ENCODE results near the gene SCNN1A.

Gene SCNN1A

DNA sequence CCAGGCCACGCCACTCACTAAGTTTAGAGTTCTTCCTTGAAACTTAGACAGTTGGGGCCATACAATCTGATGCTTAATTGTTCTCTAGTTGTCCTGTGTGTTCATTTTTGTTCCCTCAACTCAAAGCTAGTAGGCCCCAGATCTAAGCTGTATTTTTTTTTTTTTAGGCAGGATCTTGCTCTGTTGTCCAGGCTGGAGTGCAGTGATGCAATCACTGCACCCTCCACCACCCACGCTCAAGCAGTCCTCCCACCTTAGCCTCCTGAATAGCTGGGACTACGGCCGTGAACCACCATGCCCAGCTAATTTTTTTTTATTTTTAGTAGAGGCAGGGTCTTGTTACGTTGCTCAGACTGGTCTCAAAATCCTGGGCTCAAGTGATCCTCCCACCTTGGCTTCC is 41.0 kb downstream of the SCNN1A start:
- no peak for DNase-seq (ENCODE audit: low spot score)

DNA sequence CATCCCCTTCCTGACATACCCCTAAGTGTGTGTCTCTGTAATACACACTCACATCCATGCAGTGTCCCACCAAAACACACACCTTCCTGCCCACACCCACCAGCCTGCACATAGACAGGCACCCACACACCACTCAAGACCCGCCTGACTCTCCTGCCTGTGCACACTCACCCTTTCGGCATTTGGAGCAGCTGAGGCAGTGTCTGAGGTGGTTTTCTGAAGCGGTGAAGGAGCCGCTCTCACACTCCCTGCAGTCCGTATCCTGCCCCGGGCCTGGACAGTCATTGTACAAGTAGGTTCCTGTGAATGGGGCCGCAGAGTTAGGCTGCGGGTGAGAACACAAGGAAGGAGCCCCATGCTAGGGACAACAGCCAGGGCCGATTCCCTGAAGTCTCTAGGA is 41.8 kb downstream of the SCNN1A start:
- no peak for DNase-seq (ENCODE audit: low spot score)

DNA sequence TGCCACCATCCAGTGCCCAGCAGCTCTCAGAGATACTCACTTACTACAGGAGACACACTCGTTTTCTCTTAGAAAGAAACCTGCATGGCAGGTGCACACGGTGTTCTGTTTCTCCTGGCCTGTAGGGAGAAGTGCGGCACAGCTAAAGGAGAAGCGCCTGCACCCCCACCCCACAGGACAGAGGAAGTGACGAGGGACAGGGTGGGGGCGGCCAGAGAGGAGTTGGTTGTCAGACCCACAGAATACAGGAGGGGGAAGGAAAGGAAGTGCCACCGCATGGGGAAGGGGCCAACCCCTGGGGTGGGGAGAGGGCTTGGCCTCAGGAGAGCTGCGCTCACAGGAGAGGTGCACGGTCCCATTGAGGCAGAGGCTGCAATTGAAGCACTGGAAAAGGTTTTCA is 42.3 kb downstream of the SCNN1A start:
- DNase-seq (ENCODE audit: low spot score) = no peak

DNA sequence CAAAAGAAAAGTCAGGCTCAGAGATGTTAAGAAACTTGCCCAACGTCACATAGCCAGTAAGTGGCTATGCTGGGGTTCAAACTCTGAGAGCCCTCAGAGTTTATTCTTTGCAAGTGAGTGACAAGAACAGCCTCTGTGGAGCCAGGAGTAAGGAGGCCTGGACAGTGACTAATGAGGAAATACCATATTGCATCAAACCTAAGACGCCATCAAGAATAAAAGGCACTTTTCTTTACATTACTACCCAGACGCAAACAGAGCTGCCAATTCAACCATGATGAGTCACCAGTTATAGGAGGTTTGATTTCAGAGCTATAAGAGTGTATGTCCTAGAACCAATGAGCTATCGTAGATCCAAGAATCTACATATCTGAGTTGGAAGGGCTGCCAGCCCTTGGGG is 42.9 kb downstream of the SCNN1A start:
- no peak for DNase-seq (ENCODE audit: low spot score)

DNA sequence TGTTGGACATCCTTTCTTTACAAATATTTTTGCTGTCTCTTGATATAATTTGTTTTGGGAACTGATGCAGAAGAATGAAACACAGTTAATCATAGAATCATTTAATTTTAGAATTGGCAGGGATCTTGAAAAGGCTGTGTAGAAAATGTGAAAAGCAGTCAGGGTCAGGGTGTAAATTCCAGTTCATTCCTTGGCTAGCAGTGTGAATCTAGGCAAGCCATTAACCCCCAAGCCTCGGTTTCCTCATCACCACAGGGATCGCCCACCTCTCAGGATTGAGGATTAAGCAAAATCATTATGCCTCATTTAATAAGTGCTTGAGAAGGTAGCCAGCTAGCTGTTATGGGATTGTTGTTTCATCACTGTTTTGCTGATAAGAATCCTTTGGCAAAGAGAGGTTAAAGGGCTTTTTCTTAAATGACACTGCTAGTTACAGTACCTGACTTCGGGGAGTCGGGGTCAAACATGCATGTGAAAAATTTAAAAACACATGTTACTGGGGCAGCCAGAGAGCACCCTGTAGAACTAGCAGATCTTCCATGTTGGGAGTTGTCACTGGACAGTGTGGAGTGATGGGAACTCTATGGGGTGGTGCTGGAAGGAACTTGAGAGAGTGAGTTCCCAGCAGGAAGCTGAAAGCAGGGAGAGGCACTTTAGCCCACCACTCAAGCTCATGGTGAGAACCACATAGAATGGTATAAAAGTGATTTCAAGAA is 44.2 kb downstream of the SCNN1A start:
- no peak for DNase-seq (ENCODE audit: low spot score)

DNA sequence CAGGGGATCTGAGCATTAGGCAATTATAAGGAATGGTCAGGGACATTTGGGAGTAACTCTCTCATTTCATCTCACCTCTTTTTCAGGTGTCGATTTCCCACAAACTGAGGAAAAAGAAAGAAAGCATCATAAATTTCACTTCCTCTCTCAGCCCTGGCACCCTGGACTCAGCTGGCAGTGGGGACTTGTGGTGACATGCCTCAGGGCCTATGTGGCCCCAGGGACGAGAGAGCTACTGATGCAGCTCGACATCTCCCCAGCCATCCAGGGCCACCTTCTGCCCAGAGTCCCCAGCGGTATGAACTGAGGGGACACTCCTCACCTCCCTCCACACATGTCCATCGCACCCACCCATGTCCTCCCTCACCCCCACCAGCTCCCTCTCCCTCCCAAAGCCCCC is 45.2 kb downstream of the SCNN1A start:
- no peak for DNase-seq (ENCODE audit: low spot score)

DNA sequence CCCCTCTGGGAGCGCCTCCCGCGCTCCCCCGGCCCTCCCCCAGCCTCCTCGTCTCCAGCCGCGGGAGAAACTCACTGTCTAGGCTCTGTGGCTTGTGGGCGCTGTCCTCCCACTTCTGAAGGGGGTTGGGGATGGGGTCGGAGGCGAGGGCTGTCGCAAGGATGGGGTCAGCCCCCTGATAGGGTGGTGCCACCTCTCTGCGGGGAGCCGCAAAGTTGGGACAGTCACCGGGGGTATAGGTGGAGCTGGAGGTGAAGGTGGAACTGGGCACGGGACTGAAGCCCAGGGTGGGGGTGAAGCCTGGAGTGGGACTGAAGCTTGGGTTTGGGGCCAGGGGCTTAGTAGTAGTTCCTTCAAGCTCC is 45.7 kb downstream of the SCNN1A start:
- DNase-seq (ENCODE audit: low spot score) = no peak

DNA sequence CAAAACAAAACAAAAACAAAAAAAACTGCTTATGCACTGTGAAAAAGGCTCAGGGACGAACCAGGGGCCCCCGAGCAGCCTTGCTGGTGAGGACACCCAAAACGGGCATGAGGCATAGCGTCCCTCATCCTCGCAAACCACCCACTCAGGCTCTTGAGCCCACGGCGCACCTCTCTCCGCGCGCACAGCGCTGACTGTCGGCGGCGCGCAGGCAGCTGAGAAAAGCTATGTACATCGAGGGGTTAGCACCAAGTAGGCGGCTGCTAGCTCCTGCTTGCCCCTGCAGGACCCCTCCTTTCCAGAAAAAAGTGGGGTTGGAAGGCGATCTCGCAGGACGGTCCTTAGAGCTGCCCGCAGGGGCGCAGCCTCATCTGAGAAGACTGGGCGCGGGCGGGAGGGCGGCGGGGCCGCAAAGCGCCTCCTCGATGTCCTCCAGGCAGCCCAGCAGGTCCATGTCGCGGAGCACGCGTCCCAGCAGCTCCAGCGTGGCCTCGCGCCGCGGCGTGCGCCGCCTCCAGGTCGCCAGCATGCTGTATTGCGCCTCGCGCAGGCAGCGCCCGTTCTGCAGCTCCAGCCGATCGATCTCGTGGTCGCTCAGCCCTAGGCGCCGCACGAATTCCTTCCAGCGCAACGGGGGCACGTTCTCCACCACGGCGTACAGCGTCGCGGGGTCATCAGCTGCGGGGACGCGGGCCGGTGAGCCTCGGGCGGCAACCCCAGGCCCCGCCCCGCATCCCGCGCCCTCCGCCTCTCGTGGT is 46.2 kb downstream of the SCNN1A start:
- DNase-seq (ENCODE audit: low spot score) = no peak

DNA sequence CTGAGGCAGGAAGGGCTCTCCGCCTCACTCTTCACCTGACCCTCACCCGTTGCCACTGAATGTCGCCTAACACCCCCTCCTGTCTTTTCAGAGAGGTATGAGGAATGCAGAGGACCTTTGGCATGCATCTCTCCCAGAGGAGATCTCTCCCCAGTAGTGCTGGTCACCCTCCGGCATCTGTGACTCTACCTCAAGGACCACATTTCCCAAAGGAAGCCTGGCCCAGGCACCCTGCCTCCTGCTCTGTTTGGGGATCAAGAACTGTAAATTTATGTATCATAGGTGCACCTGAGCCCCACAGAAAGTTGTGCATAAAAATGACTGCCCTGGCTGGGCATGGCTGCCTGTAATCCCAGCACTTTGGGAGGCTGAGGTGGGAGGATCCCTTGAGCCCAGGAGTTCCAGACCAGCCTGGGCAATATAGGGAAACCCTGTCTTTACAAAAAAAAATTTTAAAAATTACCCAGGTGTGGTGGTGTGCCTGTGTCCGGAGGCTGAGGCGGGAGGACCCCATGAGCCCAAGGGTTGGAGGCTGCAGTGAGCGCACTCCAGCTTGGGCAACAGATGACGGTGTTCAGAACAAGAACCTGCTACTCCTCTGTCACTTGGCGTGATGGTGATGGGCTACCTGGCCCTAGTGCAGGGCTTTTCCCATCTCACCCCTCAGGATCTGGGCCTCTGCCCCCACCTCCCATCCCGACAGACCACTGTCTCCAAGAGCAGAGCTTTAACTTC is 47.2 kb downstream of the SCNN1A start:
- DNase-seq (ENCODE audit: low spot score) = no peak

DNA sequence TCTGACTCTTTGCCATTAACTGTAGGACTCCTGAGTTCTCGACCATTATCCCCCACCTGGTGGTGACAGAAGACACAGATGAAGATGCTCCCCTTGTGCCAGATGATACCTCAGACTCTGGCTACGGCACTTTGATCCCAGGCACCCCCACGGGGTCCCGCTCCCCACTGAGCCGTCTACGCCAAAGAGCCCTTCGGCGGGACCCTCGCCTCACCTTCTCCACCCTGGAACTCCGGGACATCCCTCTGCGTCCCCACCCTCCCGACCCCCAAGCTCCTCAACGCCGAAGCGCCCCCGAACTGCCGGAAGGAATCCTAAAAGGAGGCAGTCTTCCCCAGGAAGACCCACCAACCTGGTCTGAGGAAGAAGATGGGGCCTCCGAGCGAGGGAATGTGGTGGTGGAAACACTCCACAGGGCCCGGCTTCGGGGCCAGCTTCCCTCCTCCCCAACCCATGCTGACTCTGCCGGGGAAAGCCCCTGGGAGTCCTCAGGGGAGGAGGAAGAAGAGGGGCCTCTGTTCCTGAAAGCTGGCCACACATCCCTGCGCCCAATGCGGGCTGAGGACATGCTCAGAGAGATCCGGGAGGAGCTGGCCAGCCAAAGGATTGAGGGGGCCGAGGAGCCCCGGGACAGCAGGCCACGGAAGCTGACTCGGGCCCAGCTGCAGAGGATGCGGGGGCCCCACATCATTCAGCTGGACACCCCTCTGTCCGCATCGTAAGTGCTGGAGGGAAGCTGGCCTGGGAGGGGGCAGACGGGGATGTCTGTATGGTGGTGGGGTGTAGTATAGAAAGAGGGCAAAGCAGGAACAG is 47.9 kb downstream of the SCNN1A start:
- no peak for DNase-seq (ENCODE audit: low spot score)

DNA sequence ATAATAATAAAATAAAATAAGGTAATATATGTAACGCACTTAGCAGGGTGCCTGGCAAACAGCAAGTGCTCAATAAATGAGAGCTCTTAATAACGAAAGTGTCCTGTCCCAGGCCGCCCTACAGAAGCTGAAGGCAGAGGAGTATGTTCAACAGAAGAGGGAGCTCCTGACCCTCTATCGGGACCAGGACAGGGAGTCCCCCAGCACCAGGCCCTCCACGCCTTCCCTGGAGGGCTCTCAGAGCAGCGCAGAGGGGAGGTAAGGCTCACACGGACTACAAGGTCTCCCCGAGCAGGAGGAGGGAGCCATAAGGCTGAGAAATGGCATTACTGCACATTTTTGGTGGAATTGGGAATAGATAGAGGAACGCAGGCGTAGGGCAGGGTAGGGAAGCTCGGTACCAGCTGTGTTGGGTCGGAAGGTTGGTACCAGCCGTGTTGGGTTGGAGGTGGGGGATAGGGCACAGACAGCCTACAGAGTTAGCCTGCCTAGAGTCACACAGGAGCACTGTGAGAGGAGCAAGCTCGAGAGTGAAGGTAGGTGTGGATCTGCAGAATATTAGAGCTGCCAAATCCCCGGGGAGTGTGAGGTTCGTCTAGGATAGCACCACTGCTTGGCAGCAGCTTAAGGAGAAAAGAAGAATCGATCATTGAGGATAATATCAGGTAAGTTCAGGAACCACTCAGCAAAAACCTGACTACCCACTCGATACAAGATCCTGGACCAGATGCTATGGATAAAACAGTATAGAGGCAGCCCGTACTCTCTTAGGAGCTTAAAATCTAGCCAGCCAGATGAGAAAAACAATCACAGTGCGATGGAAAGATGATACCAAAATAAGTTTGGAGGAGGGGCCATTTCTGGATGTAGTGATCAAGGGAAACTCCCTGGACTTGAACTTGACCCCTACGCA is 48.8 kb downstream of the SCNN1A start:
- no peak for DNase-seq (ENCODE audit: low spot score)

DNA sequence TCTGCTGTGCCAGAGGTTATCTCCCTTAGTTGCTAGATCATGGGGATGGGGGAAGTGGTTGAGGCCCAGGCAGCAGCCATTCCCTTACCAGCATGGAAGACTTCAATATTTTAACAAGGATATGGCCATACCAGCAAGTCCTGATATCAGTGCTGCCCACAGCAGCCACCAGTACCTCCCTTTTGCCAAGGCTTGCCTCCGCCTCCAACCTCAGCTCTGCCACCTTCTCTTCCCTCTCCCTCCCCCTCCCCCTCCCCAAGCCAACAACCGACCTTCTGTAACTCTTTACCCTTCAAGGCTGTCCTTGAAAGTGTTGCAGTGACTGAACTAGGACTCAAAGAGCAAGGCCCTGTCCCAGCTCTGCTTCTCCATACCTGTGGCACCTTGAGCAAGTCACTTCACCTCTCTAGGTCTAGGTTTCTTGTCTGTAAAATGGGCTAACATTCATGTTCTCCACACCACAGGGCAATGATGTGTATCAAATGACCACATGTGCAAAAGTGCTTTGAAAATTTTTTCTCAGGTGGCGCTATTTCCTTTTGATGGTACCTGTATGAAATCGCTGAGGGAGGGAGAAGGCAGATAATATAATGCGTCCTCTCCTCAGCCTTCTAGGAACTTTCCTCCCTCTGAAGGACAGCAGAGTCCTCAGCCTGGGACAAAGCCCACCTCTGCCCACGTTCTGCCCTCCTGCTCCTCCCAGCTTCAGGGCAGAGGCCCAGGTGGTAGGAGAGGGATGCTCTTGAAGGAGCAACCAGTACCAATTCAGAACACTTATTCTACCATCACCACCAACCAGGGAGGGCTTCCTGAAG is 50.2 kb downstream of the SCNN1A start:
- DNase-seq (ENCODE audit: low spot score) = no peak

DNA sequence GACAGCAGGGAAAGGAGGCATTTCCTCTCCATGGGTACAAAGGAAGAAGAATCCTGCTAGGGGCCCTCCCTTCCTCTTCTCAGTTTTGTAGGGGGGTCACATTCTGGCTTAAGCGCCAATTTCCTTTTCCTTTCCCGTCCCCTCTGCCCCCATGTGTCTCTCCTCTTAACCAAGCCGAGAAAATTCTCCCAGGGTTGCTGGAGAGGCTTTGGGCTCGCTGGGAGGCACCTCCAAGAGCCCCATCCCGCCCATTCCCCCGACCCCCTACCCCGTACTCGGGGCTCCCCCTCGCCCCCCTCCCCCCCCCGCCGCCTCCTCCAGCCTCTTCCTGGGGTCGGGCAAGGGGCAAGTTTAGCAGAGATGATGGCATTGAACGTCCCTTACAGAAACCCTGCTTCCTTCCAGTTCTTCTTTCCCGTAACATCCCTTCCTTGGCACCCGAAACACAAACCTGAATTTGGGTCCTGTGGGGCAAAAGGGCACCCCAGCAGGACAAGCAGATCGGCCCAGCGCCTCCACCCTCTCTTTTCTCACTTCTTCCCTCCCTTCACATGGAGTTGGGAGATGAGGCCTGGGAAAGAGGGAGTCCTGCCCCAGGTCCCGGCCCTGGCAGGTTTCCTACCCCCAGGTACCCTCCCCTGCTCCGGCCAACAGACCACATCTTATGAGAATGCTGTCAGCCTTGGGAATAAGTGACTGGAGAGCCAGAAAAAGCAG is 51.2 kb downstream of the SCNN1A start:
- no peak for DNase-seq (ENCODE audit: low spot score)

DNA sequence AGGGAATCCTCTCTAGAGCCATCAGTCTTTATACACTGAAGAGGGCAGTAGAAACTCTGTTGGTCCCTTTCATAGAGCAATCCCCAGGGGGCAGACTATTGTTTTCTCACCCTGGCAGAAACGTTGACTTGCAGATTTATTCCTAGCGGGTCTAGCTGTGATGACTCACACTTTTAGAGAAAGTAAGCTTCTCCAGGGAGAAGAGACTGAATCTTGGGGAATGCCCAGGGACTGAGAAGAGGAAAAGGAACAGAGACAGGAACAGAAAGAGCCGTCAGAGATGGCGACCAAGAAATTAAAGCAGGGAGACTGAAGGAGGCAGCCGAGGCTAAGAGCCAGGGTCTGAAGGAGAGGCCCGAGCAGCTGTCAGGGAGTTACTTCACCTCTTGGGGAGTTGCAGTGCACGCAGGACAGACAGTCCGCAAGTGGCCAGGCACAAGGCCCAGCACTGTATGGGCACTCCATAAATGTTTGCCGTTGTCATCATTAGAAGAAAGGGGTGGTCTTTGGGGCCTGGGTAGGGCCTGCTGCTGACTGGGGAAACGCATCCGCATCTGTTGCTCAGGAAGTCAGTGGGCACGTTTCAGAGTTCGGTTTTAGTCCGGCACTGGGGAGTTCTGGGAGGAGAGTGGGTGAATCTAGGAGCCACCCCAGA is 51.9 kb downstream of the SCNN1A start:
- peak; percentile 84 for DNase-seq (ENCODE audit: low spot score)

DNA sequence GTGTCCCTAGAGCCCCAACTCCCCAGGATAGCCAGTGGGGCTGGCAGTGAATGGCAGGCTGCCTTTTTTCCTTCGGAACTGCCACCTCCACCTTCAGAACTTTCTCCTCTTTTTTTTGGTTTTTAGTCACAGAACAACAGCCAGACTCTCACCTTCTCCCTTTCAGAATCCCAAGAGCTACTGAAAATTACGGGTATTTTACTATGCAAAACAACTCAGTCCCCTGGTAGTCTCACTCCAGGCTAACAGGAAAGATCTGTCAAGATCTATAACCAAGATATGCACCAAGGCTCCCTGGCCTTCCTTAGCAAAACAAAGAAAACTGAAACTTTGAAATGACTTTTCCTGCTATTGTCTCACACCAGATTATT is 52.4 kb downstream of the SCNN1A start:
- DNase-seq (ENCODE audit: low spot score) = no peak

DNA sequence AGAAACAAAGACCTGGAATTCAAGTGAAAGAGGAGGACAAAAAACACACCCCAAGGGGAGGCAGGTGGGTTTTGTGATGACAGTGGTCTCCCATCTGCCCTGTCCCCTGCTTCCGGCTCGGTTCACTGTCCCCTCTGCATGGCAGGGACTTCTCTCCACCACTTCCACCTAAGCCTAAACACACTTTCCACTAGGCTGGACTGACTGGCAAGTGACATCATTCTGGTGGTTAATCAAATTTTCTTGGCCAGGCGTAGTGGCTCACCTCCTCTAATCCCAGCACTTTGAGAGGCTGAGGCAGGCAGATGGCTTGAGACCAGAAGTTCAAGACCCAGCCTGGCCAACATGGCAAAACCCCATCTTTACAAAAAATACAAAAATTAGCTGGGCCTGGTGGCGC is 53.0 kb downstream of the SCNN1A start:
- no peak for DNase-seq (ENCODE audit: low spot score)

DNA sequence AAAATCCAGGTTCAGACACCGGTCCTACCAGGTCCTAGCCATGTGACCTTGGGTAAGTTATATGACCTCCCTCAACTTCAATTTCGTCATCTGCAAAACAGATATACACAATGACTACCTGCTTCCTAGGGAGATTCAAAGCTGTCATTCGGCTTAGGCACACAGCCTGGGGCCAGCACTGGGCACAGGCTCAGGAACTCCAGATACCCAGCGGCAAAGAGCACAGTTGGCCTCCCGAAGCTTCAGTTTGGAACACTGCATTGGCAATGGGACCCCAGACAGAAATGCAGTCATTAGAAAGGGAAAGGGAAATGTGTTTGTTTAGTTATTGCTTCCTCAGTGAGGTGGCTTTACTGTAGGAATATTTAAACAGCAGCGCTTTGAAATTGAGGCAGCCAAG is 53.5 kb downstream of the SCNN1A start:
- DNase-seq (ENCODE audit: low spot score) = no peak

DNA sequence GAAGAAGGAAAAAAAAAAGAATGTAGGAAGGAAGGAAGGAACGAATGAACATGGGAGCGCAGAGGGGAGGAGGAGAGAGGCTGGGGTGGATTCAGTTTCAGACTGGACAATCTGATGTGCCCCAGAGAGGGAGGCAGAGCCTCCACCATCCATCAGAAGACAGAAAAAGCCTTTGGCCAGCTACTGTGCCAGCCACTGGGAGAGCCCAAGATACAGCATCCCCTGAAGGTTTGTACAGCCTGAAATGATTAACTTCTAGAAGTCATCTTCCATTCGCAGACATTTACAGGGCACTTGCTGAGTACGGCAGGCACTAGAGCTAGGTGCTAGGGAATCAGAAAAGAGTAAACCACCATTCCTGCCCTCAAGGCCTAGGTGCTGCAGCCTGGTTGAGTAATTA is 55.9 kb downstream of the SCNN1A start:
- no peak for DNase-seq (ENCODE audit: low spot score)

DNA sequence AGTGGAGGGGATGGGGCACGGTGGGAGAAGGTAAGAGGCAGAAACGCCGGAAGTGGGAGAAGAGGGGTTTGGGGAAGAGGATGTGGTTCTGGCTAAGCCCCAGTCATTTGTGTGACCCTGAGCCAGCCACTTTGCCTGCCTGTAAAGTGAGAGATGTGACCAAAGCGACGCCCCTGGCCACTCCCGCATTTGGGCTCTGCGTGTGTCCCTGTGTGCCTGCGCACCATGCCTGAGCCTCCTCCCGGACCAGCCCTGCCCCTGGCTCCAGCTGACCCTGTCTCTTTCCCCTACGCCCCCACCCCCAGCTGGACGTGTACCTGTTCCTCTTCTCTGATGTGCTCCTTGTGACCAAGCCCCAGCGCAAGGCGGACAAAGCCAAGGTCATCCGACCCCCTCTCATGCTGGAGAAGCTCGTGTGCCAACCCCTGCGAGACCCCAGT is 56.9 kb downstream of the SCNN1A start:
- no peak for DNase-seq (ENCODE audit: low spot score)

All from pons (tissue), 1 donor.